Aorta (tissue), 5 donors: ENCODE data around the gene ADAMTS13. TPM values are rescaled to one million over a fixed set of nuclear protein-coding genes. Genes with fewer than 3 reads are reported as not detected.

Experiments
- ATAC-seq: fragments of 200-7000 bp; cut with Tn5 transposase; one replicate; pipeline ENCODE4 v1.9.1; 2022; ENCODE audit warnings: moderate library complexity; ENCODE audit not compliant: low FRiP score
- DNase-seq, 2 donors: peaks; one replicate each; pipeline ENCODE4 v3.0.0-alpha.2; 2020
- H3K27ac ChIP-seq, 2 donors: one replicate each; pipeline ENCODE4 v1.5.1; 2013; ENCODE audit warnings: low read length in 2 of 2, mild to moderate bottlenecking in 2 of 2, moderate library complexity in 2 of 2, control low read depth in 1 of 2, inconsistent platforms in 1 of 2, low read depth in 1 of 2
- H3K27me3 ChIP-seq, 2 donors: one replicate each; pipeline ENCODE4 v1.6.1; 2013; ENCODE audit warnings: control low read depth in 1 of 2, low read length in 1 of 2, mild to moderate bottlenecking in 1 of 2, moderate library complexity in 1 of 2; ENCODE audit not compliant: insufficient read depth in 2 of 2, control insufficient read depth in 1 of 2
- H3K36me3 ChIP-seq, 2 donors: one replicate each; pipeline ENCODE4 v1.6.1; 2013; ENCODE audit warnings: control low read depth in 1 of 2, low read length in 1 of 2, mild to moderate bottlenecking in 1 of 2; ENCODE audit not compliant: insufficient read depth in 2 of 2, control insufficient read depth in 1 of 2
- H3K4me1 ChIP-seq, 2 donors: one replicate each; pipeline ENCODE4 v1.6.1; 2013; ENCODE audit warnings: low read length in 2 of 2, control low read depth in 1 of 2, mild to moderate bottlenecking in 1 of 2, moderate library complexity in 1 of 2; ENCODE audit not compliant: insufficient read depth in 2 of 2, control insufficient read depth in 1 of 2
- H3K4me3 ChIP-seq, 2 donors: one replicate each; pipeline ENCODE4 v1.5.1; 2013; ENCODE audit warnings: low read length in 2 of 2, control low read depth in 1 of 2, mild to moderate bottlenecking in 1 of 2
- H3K9me3 ChIP-seq: one replicate; pipeline ENCODE4 v1.6.1; 2013; ENCODE audit warnings: mild to moderate bottlenecking, low read length; ENCODE audit not compliant: control insufficient read depth
- WGBS, 2 donors: extraction: QIAGEN DNeasy Blood & Tissue Kit; methylation state at CpG; one replicate each; pipeline ENCODE4 v1.1.7; 2013; 5-methylcytosine and 5-hydroxymethylcytosine counted together
- intact Hi-C, 2 donors: fragments of 100-400 bp; cut with DNase I; formaldehyde crosslinking; loops; one replicate each; pipeline versions ENCODE4 v1.14.2 to v1.15.0; 2022
- polyA plus RNA-seq, 2 donors: library from polyadenylated mRNA; stranded (reverse); fragments of 200-250 nt; gene quantifications; one replicate each; pipeline ENCODE4 v1.2.3, GENCODE V29; 2013
- total RNA-seq, 2 donors: library from RNA; stranded (reverse); fragmentation: NEBNext Ultra II Directional; extraction: Animal tissue kit (Norgen Biotek cat#: 25700); gene quantifications; one replicate each; pipeline ENCODE4 v1.2.1, GENCODE V29; 2021
- donor health status: healthy with polysubstance abuse.
- donor health status: Bipolar disorder and iron deficiency.
- donor health status: DM: no; HTN: no; CAD: no.
- donor health status: DM: no; HTN: no; CAD: no.
- donor health status: DM: yes; HTN: yes; CAD: no.

Gene ADAMTS13
- total and polyA plus RNA-seq, 4 donors: 1.3 to 11.9 (median 2.8) TPM

DNA sequence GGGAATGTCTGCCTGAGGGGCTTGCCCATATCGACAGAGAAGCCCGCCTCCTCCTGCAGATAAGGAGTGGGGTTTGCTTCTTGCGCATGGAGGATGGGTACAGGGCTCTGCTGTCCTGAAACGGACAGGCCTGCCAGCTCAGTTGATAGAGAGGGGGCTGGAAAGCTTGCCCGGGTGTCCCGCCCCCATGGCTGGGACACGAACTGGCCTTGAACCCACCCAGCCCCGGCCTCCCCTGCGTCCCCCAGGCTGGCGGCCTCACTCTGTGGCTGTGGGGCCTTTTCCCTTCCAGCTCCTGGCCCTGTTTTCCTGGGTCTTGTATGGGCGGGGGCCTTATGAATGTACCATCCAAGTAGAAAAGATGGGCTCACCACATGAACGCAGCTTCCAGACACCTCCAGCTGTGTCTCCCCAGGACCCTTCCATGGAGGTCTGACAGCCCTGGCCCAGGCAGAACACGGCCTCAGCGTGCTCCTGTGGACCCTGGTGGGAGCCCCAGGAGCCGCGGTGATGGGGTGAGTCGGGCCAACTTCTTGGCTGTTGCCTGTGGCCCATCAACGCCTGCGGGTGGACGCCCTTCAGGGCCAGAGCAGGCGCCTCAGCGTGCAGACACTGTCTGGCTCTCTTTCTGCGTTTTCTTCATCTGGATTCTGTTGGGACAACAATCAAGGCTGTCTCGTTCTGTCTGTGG is 72.6 kb downstream of the ADAMTS13 start:
- H3K36me3 ChIP-seq: no peaks in the 10 kb centered on the region
- H3K27ac ChIP-seq: no peak overlapping the region
- intact Hi-C loops: no loop called here
- 86 to 90% methylated on average over 24 of the region's 24 CpGs for WGBS, 2 donors
- no peak overlapping the region for H3K4me3 ChIP-seq
- H3K4me1 ChIP-seq: no peaks in the 10 kb centered on the region
- no peak for ATAC-seq
- DNase-seq: peak in 1 of 2 donors; percentile 44
- H3K27me3 ChIP-seq: no peaks in the 10 kb centered on the region
- no peaks in the 10 kb centered on the region for H3K9me3 ChIP-seq

DNA sequence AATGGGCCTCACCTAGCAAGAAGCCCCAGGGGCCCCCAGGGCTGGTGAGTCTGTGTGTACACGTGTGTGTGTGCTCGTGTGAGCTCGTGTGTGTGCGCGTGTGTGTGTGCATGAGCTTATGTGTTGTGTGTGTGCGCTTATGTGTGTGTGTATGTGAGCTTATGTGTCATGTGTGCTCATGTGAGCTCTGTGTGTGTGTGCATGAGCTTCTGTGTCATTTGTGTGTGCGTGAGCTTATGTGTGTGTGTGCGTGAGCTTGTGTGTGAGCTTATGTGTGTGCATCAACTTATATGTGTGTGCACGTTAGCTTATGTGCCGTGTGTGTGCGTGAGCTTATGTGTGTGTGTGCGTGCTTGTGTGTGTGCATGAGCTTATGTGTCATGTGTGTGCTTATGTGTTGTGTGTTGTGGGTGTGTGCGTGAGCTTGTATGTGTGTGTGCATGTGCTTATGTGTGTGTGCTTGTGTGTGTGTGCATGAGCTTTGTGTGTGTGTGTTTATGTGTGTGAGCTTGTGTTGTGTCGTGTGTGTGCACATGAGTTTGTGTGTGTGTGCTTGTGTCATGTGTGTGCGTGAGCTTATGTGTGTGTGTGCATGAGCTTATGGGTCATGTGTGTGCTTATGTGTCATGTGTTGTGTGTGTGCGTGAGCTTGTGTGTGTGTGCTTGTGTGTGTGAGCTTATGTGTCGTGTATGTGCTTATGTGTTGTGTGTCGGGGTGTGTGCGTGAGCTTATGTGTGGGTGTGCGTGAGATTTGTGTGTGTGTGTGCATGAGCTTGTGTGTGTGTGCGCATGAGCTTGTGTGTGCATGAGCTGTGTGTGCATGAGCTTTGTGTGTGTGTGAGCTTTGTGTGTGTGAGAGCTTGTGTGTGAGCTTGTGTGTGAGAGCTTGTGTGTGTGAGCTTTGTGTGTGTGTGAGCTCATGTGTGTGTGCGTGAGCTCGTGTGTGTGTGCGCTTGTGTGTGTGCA is 73.4 kb downstream of the ADAMTS13 start:
- no peaks in the 10 kb centered on the region for H3K9me3 ChIP-seq
- intact Hi-C loops: no loop called here
- H3K4me1 ChIP-seq: no peaks in the 10 kb centered on the region
- no peaks in the 10 kb centered on the region for H3K36me3 ChIP-seq
- no peak overlapping the region for H3K27ac ChIP-seq
- WGBS, 2 donors: 94% methylated on average over 24 of the region's 24 CpGs
- H3K27me3 ChIP-seq: no peaks in the 10 kb centered on the region
- ATAC-seq: no peak
- DNase-seq: peak in 1 of 2 donors; percentile 9
- H3K4me3 ChIP-seq: no peak overlapping the region

DNA sequence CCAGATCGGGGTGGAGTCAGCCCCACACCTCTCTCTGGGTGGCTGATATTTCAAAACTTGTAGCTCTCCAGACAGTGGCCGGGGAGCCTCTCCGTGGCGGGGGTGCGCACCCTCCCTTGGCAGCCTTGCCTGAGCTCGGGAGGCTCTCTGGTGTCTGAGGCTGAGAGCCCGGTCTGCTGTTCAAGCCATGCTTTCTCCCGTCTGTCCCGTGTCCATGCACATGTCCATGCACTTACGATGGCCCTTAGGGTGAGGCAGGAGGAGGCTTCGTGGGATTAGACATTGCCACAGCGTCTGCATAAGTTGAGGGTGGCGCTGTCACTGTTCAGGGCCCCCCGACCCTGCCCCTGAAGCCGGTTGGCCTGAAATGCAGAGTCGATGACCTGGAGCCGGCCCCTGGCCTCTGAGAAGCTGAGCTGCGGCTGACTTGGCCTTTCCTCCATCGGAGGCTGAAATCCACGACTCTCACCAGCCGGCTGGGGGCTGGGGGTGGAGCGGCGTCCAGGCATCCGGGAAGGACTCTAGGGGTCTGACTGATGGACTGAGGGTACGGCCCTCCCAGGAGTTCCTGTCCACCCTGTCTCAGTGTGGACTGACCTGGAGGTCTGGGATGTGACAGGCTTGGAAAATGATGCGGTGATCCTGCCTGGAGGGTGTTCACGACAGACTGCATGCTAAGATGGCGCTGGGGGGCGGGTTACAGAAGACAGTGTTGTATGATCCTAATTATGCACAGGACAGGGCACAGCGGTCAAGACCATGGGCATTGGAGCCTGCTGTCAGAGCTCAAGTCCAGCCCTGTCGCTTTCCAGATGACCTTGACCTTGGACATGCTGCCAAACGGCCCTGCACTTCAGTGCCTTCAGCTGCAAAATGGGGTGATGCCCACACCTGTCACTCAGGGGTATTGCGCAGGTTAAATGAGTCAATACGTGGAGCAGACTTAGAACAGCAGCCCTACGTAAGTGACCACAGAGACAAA is 75.0 kb downstream of the ADAMTS13 start:
- H3K27me3 ChIP-seq: no peaks in the 10 kb centered on the region
- no peak overlapping the region for H3K27ac ChIP-seq
- WGBS, 2 donors: 46 to 55% methylated on average over 35 of the region's 35 CpGs
- H3K4me1 ChIP-seq: no peaks in the 10 kb centered on the region
- H3K9me3 ChIP-seq: peaks cover 5% of the 10 kb centered on the region
- no peak overlapping the region for H3K4me3 ChIP-seq
- DNase-seq (no peak), ATAC-seq (no peak)
- H3K36me3 ChIP-seq: no peaks in the 10 kb centered on the region
- intact Hi-C loops: no loop called here

DNA sequence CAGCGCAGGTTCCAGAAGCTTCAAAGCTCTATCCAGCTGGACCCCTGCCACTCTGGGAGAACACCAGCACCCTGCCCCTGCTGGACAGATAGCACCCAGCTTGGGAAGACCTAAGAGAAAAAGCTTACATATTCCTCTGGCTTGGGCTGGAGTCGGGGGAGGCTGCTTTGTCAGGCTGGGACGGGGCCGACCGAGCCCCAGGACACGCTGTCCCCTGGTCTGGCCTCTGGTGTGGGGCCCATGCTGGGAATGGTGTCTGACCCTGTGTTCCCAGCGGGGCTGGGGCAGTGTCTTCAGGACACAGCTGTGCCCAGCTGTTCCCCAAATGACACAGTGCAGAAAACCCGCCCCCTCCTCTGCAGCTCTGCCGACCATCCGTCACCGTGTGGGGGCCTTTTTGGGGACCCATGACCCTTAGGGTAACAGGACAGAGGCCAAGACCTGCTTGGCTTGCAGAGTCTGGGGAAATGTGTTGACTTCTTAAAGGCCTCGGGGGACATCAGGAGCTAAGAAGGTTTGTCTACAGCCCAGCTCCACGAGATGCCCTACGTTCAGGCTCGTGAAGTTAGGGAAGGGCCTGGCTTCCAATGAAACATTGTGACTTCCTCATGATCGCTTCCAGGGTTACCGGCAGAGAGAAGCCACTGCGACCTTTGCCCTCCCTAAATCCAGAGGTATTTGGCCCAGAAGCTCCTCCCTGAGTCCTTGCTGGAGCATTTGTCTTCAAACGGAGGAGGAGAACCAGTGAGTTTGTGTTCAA is 77.1 kb downstream of the ADAMTS13 start:
- DNase-seq (no peak), ATAC-seq (no peak)
- Histone ChIP-seq H3K27ac (no peak overlapping the region), H3K9me3 (peaks cover 5% of the 10 kb centered on the region), H3K27me3 (no peaks in the 10 kb centered on the region), H3K4me1 (no peaks in the 10 kb centered on the region), H3K4me3 (no peak overlapping the region), H3K36me3 (no peaks in the 10 kb centered on the region)
- intact Hi-C loops: no loop called here
- 58 to 63% methylated on average over 19 of the region's 19 CpGs for WGBS, 2 donors

- intact Hi-C loops: no loop called here
- Histone ChIP-seq H3K27ac (no peak overlapping the region), H3K27me3 (no peaks in the 10 kb centered on the region), H3K36me3 (no peaks in the 10 kb centered on the region), H3K4me1 (no peaks in the 10 kb centered on the region), H3K4me3 (no peak overlapping the region), H3K9me3 (peaks cover 5% of the 10 kb centered on the region)
- no peak for DNase-seq
- no peak for ATAC-seq
- 70 to 80% methylated on average over 12 of the region's 12 CpGs for WGBS, 2 donors
Observed at GRCh38 chr9:133499892-133500270, 77.7 kb downstream of the ADAMTS13 start.

DNA sequence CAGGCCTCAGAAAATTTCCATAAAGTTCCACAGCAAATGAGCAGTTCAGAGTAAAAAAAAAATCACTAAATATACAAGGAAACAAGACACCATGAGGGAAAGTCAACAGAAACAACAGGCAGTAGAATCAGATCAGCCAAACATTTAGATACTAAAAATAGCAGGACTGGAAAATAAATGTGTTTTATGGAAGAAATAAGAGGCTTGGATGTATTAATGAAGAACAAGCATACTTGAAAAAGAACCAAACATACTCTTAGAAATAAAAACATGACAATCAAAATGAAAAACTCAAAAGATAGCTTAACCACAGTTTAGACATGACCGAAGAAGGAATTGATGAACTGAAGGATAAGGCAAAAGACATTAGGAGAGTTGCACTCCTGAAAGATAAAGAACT is 79.9 kb downstream of the ADAMTS13 start:
- ATAC-seq (no peak), DNase-seq (no peak)
- H3K27ac ChIP-seq: no peak overlapping the region
- H3K4me1 ChIP-seq: no peaks in the 10 kb centered on the region
- no peaks in the 10 kb centered on the region for H3K36me3 ChIP-seq
- H3K9me3 ChIP-seq: peaks cover 5% of the 10 kb centered on the region
- WGBS, 2 donors: 99 to 100% methylated on average over 1 of the region's 1 CpG
- intact Hi-C loops: no loop called here
- H3K27me3 ChIP-seq: no peaks in the 10 kb centered on the region
- H3K4me3 ChIP-seq: no peak overlapping the region

DNA sequence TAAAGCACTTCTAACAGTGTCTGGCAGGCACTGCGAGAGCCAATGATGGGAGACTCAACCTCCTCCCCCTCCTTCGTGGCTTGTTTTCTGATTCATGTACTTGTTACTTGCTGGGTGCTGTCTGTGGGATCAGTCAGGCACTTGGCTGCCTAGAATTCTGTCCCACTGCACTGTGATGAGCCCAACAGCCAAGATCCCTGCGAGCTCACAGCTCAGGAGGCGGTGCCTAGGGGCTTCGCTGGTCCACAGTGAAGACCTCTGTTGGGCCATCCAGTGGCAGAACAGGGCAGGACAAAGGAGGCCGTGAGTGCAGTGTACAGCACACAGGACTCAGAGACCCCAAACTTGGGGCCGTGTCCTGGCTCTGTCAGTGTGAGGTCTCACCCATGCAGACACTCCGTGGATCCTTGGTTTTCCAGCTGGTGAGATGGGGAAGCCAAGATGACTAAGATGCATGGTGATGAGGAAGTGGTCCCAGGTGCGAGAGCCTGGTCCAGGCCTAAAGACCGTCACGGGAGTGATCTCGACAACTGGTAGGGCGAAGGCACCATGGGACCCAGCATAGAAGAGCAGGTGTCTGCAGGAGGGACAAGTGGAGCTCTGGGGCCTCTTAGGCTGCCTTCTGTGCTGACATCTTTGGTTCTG is 83.1 kb downstream of the ADAMTS13 start:
- DNase-seq: no peak

More for the DNA sequence above, 83.1 kb downstream of the ADAMTS13 start:
- Histone ChIP-seq H3K36me3 (no peaks in the 10 kb centered on the region), H3K27ac (no peak overlapping the region), H3K4me3 (no peak overlapping the region), H3K4me1 (no peaks in the 10 kb centered on the region), H3K9me3 (peaks cover 5% of the 10 kb centered on the region), H3K27me3 (no peaks in the 10 kb centered on the region)
- intact Hi-C loops: no loop called here
- WGBS, 2 donors: 86 to 88% methylated on average over 13 of the region's 13 CpGs
- peak; percentile 8 for ATAC-seq
